PC-3 (cell line): ENCODE results near the gene MCF2L2.

Source experiments
- EZH2 ChIP-seq: fragments of 300-600 bp; sonication (generic); IDR thresholded peaks from one replicate; pipeline ENCODE4 v1.6.1; 2017; ENCODE audit warnings: antibody characterized with exemption, mild to moderate bottlenecking, low read length; ENCODE audit not compliant: unreplicated experiment
- TF ChIP-seq, protein P1 (sequence below): fragments of 300-600 bp; sonication (generic); conservative IDR thresholded peaks from 2 replicates; pipeline ENCODE4 v1.5.1; 2017; ENCODE audit warnings: antibody characterized with exemption, low read depth, mild to moderate bottlenecking, low read length

DNA sequence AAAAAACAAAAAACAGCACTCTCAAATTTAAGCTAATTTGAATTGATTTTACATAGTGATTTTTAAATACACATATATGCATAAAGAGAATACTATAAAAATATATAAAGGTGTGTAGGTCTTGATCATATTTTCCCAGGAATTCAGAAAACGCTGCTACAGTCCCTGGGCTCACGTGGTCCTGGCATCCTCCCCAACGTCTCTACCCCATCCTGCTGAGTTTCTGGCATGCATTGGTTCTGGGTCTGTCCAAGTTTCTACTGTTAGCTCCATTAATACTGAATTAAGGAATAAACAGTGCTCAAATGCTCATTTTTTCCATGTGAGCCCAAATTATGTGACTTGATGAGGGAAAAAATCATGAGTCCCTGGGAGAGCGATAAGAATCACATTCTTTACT lies 233.2 kb downstream of the MCF2L2 start:
- TF ChIP-seq, protein P1, sequence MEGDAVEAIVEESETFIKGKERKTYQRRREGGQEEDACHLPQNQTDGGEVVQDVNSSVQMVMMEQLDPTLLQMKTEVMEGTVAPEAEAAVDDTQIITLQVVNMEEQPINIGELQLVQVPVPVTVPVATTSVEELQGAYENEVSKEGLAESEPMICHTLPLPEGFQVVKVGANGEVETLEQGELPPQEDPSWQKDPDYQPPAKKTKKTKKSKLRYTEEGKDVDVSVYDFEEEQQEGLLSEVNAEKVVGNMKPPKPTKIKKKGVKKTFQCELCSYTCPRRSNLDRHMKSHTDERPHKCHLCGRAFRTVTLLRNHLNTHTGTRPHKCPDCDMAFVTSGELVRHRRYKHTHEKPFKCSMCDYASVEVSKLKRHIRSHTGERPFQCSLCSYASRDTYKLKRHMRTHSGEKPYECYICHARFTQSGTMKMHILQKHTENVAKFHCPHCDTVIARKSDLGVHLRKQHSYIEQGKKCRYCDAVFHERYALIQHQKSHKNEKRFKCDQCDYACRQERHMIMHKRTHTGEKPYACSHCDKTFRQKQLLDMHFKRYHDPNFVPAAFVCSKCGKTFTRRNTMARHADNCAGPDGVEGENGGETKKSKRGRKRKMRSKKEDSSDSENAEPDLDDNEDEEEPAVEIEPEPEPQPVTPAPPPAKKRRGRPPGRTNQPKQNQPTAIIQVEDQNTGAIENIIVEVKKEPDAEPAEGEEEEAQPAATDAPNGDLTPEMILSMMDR, result no peak
- no peak for TF ChIP-seq EZH2
